Pancreas (tissue), 10 donors: Measurements from ENCODE around the gene DTNBP1. TPM values are rescaled to one million over a fixed set of nuclear protein-coding genes. Genes with fewer than 3 reads are reported as not detected.
A peak's percentile ranks its signal among the peaks of the same experiment; 100 is the strongest.

ENCODE experiments used
- ATAC-seq, 4 donors: fragments of 200-7000 bp; cut with Tn5 transposase; one replicate each; pipeline versions ENCODE4 v1.8.0 to v1.9.1; 2020; ENCODE audit warnings: mild to moderate bottlenecking in 4 of 4, moderate library complexity in 4 of 4
- DNase-seq, 6 donors: peaks; one replicate each; pipeline ENCODE4 v3.0.0-alpha.2; 2020
- FAIRE-seq: peaks from 2 replicates; lab custom pipeline; 2012; peaks lifted over from hg19 to GRCh38; lab: Jason Lieb, UNC
- H3K27ac ChIP-seq, 4 donors: fragments of 200-600 bp; sonication (generic); 1 replicate in 3 of 4; 2 replicates in 1 of 4; pipeline versions ENCODE4 v1.5.0 to v1.8.0; 2020
- H3K27me3 ChIP-seq, 4 donors: fragments of 200-600 bp; one replicate each; pipeline ENCODE4 v1.8.0; 2021
- H3K36me3 ChIP-seq, 3 donors: fragments of 200-600 bp; sonication (generic) in 1 of 3; one replicate each; pipeline versions ENCODE4 v1.5.0 to v1.8.0; 2020 to 2021
- H3K4me1 ChIP-seq, 3 donors: fragments of 200-600 bp; one replicate each; pipeline ENCODE4 v1.8.0; 2021
- H3K4me3 ChIP-seq, 4 donors: fragments of 200-600 bp; sonication (generic) in 2 of 4; one replicate each; pipeline versions ENCODE4 v1.5.0 to v1.8.0; 2020 to 2021
- H3K9me3 ChIP-seq, 4 donors: fragments of 200-600 bp; one replicate each; pipeline ENCODE4 v1.8.0; 2021
- WGBS, 2 donors: extraction: QIAGEN DNeasy Blood & Tissue Kit; methylation state at CpG; one replicate each; pipeline ENCODE4 v1.1.7; 2013; 5-methylcytosine and 5-hydroxymethylcytosine counted together
- intact Hi-C, 3 donors: fragments of 100-400 bp; cut with DNase I; formaldehyde crosslinking; loops; one replicate each; pipeline versions ENCODE4 v1.11.1 to v1.14.2; 2022
- polyA plus RNA-seq, 2 donors: library from polyadenylated mRNA; stranded (reverse); fragments of 200-250 nt; gene quantifications; one replicate each; pipeline ENCODE4 v1.2.3, GENCODE V29; 2013
- total RNA-seq, 6 donors: library from RNA; stranded (reverse); fragmentation: NEBNext Ultra II Directional in 4 of 6; extraction: Animal tissue kit (Norgen Biotek cat#: 25700) in 4 of 6; gene quantifications; one replicate each; pipeline versions ENCODE4 v1.2.1 to v1.2.4, GENCODE V29; 2021 to 2023
- TF ChIP-seq, protein P1 (sequence below), 4 donors: fragments of 200-600 bp; sonication (generic) in 3 of 4; IDR thresholded peaks; one replicate each; pipeline versions ENCODE4 v1.5.0 to v1.8.0; 2021; ENCODE audit warnings: antibody characterized with exemption in 4 of 4
- donor health status: healthy with polysubstance abuse.
- donor health status: DM: no; HTN: no; CAD: no; lungs with moderate emphysema.
- donor health status: DM: no; HTN: no; CAD: no.
- donor health status: control.
- donor health status: control.
- donor health status: Bipolar disorder and iron deficiency.
- donor health status: DM: yes; HTN: yes; CAD: no.
- donor health status: DM: no; HTN: no; CAD: no.
- donor health status: DM: no; HTN: no; CAD: no.
- donor health status: DM: yes; HTN: yes; CAD: no.

DTNBP1 gene
- total and polyA plus RNA-seq, 8 donors = 6.5 to 11.5 (median 8.0) TPM

DNA sequence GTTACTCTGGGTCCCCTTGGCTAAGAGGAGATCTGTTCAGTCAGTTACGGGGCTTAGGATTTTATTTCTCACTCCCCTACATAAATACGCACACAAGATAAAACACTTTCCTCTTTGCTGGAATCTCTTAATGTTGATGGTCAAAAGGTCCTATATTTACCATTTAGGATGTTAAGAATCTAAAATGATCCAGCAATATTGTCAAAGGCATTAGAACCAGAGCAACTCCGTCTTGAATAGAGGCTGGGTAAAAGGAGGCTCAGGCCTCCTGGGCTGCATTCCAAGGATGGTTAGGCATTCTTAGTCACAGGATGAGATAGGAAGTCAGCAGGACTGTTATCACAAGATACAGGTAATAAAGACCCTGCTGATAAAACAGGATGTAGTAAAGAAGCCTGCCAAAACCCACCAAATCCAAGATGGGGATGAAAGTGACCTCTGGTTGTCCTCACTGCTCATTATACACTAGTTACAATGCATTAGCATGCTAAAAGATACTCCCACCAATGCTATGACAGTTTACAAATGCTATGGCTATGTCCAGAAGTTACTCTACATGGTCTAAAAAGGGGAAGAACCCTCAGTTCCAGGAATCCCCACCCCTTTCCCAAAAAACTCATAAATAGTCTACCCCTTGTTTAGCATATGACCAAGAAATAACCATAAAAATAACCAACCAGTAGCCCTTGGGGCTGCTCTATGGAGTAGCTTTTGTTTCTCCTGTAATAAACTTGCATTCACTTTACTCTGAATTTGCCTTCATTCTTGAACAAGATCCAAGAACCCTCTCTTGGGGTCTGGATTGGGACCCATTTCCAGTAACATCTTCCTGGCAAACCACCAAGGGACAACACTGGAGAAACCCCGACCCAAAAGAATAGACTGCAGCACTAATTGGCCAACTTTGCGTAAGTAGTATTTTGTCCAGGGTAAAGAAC lies 107.5 kb downstream of the DTNBP1 start:
- Histone ChIP-seq H3K27ac (no peak overlapping the region), H3K36me3 (no peaks in the 10 kb centered on the region), H3K9me3 (no peaks in the 10 kb centered on the region), H3K27me3 (no peaks in the 10 kb centered on the region), H3K4me3 (no peak overlapping the region), H3K4me1 (no peaks in the 10 kb centered on the region)
- ATAC-seq = no peak
- FAIRE-seq = no peak
- intact Hi-C loops = no loop called here
- no peak for DNase-seq
- TF ChIP-seq, protein P1, sequence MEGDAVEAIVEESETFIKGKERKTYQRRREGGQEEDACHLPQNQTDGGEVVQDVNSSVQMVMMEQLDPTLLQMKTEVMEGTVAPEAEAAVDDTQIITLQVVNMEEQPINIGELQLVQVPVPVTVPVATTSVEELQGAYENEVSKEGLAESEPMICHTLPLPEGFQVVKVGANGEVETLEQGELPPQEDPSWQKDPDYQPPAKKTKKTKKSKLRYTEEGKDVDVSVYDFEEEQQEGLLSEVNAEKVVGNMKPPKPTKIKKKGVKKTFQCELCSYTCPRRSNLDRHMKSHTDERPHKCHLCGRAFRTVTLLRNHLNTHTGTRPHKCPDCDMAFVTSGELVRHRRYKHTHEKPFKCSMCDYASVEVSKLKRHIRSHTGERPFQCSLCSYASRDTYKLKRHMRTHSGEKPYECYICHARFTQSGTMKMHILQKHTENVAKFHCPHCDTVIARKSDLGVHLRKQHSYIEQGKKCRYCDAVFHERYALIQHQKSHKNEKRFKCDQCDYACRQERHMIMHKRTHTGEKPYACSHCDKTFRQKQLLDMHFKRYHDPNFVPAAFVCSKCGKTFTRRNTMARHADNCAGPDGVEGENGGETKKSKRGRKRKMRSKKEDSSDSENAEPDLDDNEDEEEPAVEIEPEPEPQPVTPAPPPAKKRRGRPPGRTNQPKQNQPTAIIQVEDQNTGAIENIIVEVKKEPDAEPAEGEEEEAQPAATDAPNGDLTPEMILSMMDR (IDR thresholded peaks at IDR 0.05) = no peak
- 93 to 96% methylated on average over 5 of the region's 5 CpGs for WGBS, 2 donors

- no peak for DNase-seq
- WGBS, 2 donors = 97 to 98% methylated on average over 6 of the region's 6 CpGs
- Histone ChIP-seq H3K27me3 (no peaks in the 10 kb centered on the region), H3K27ac (no peak overlapping the region), H3K4me3 (no peak overlapping the region), H3K9me3 (no peaks in the 10 kb centered on the region), H3K36me3 (no peaks in the 10 kb centered on the region), H3K4me1 (no peaks in the 10 kb centered on the region)
- FAIRE-seq = no peak
- no peak for ATAC-seq
- intact Hi-C loops = no loop called here
- TF ChIP-seq, protein P1 (IDR thresholded peaks at IDR 0.05) = no peak
These were observed 108.1 kb downstream of the DTNBP1 start for GRCh38 chr6:15554728-15555100.

DNA sequence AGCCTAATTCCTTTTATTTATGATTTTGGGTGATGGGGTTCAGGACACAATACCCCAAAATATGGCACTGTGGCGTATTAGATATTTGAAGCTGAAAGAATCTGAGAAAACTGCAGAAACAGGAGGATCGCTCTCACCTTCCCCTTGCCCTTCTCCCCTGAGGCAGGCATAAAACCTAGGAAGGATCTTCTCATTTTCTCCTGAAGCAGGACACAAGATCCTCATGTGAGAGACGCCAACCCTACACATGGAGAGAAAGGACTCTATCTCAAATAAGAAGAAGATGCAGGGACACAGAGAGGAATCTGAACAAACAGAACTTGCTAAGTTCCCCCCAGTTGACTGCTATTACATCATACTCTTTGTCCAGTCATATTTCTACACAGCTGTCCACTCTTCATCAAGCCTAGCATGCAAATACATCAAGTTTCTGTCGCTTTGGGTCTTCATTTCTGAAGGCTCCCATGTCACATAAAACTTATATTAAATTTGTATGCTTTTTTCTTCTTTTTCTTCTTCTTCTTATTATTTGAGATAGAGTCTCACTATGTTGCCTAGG lies 109.0 kb downstream of the DTNBP1 start:
- ATAC-seq (no peak), FAIRE-seq (no peak), DNase-seq (no peak)
- Histone ChIP-seq H3K27me3 (no peaks in the 10 kb centered on the region), H3K4me1 (no peaks in the 10 kb centered on the region), H3K4me3 (no peak overlapping the region), H3K36me3 (no peaks in the 10 kb centered on the region), H3K27ac (no peak overlapping the region), H3K9me3 (no peaks in the 10 kb centered on the region)
- TF ChIP-seq, protein P1 (IDR thresholded peaks at IDR 0.05) = no peak
- intact Hi-C loops = no loop called here
- WGBS, 2 donors = 97% methylated on average over 4 of the region's 4 CpGs

- Histone ChIP-seq H3K9me3 (no peaks in the 10 kb centered on the region), H3K27ac (no peak overlapping the region), H3K27me3 (no peaks in the 10 kb centered on the region), H3K36me3 (no peaks in the 10 kb centered on the region), H3K4me3 (no peak overlapping the region), H3K4me1 (no peaks in the 10 kb centered on the region)
- TF ChIP-seq, protein P1 (IDR thresholded peaks at IDR 0.05) = no peak
- intact Hi-C loops = no loop called here
- FAIRE-seq (no peak), DNase-seq (no peak), ATAC-seq (no peak)
- WGBS, 2 donors = 94% methylated on average over 2 of the region's 2 CpGs
These were observed 109.8 kb downstream of the DTNBP1 start for GRCh38 chr6:15553031-15553430.

DNA sequence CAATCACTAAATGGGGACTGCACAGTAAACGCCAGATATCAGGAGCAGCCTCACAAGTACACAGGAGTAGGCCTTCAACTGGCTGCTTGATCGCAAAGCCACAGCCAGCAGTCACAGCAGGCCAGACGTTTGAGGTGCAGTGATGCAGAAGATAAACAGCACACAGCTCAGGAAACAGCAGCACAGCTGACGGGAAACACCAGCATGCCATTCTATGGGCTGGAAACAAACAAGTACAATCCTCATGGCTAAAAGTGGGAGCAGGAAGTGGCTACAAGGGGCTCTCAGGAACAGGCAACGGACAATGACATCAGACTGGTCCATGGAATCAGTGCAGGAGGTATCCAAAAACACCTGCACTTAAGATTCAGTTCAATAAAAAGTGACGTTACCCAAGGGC lies 111.0 kb downstream of the DTNBP1 start:
- peak in 3 of 4 donors; percentile 25 to 84 (median 68) for ATAC-seq
- H3K4me1 ChIP-seq = no peaks in the 10 kb centered on the region

More for the DNA sequence above, 111.0 kb downstream of the DTNBP1 start:
- Histone ChIP-seq H3K27ac (no peak overlapping the region), H3K27me3 (no peaks in the 10 kb centered on the region), H3K4me3 (no peak overlapping the region), H3K36me3 (no peaks in the 10 kb centered on the region), H3K9me3 (no peaks in the 10 kb centered on the region)
- peak in 1 of 6 donors; percentile 13 for DNase-seq
- TF ChIP-seq, protein P1 (IDR thresholded peaks at IDR 0.05) = no peak
- intact Hi-C loops = no loop called here
- 51 to 54% methylated on average over 6 of the region's 6 CpGs for WGBS, 2 donors
- FAIRE-seq = no peak
